Measurements from ENCODE around the gene CACNG4.

GRCh38 chr17:66944351-66945146 is 20.0 kb upstream of the CACNG4 start:
- TF ChIP-seq ELF4 (IDR thresholded peaks at IDR 0.05), result no peak
- TF ChIP-seq ARNT (IDR thresholded peaks at IDR 0.05), result no peak
- TF ChIP-seq NFRKB (IDR thresholded peaks at IDR 0.05), result no peak
- no peak for TF ChIP-seq TARDBP (IDR thresholded peaks at IDR 0.05)
- TF ChIP-seq HDGF (IDR thresholded peaks at IDR 0.05; ENCODE audit: borderline replicate concordance), result no peak
- TF ChIP-seq FOXM1 (IDR thresholded peaks at IDR 0.05; ENCODE audit: borderline replicate concordance), result no peak
